GM12878 (cell line): ENCODE measurements around the gene RGS14. TPM values are rescaled to one million over a fixed set of nuclear protein-coding genes. Genes with fewer than 3 reads are reported as not detected.

Source experiments
- ATAC-seq: fragments of 200-7000 bp; cut with Tn5 transposase; 3 replicates; pipeline ENCODE4 v1.9.1; 2020; ENCODE audit warnings: mild to moderate bottlenecking, moderate library complexity
- BruUV-seq: library from RNA; stranded (reverse); fragments of 400-500 nt; replicated peaks from 2 replicates; lab custom pipeline; 2021; lab: Mats Ljungman, UMichigan
- CTCF ChIA-PET: fragments of 300-600 bp; sonication (Branson Sonifier 250); formaldehyde crosslinking; extraction: SDS; loops from one replicate; lab custom pipeline; 2021; ENCODE audit warnings: inconsistent platforms; lab: Yijun Ruan, JAX
- POLR2A ChIA-PET: fragments of 350-600 bp; formaldehyde crosslinking; extraction: SDS; loops from one replicate; lab custom pipeline; 2021; ENCODE audit warnings: inconsistent platforms; lab: Charles Lee
- RAD21 ChIA-PET: fragments of 300-600 bp; sonication (Branson Sonifier 250); formaldehyde crosslinking; loops from one replicate; lab custom pipeline; 2023; ENCODE audit warnings: antibody characterized with exemption; ENCODE audit not compliant: unreplicated experiment; lab: Charles Lee
- SMC1A ChIA-PET: fragments of 300-600 bp; sonication (Branson Sonifier 250); formaldehyde crosslinking; loops from one replicate; lab custom pipeline; 2023; ENCODE audit not compliant: unreplicated experiment, uncharacterized antibody; lab: Charles Lee
- DNase-seq: peaks from one replicate; pipeline ENCODE4 v3.0.0-alpha.2; 2011; ENCODE audit warnings: low read depth, low spot score
- FAIRE-seq: peaks from 3 replicates; lab custom pipeline; 2011; peaks lifted over from hg19 to GRCh38; lab: Jason Lieb, UNC
- H2AFZ ChIP-seq: 2 replicates; pipeline ENCODE4 v1.6.0; 2011; ENCODE audit warnings: low read depth, low read length, control low read depth; ENCODE audit not compliant: control insufficient read depth
- H3K27ac ChIP-seq: 2 replicates; pipeline ENCODE4 v1.5.1; 2011; ENCODE audit warnings: control low read depth; ENCODE audit not compliant: control insufficient read depth, insufficient read depth
- H3K27me3 ChIP-seq, 2 experiments: replicated peaks in 1 of 2; 2 replicates each; pipeline versions ENCODE4 v1.6.0 to v1.6.1; 2011; ENCODE audit warnings: low read length in 1 of 2; ENCODE audit not compliant: control insufficient read depth in 2 of 2, insufficient read depth in 2 of 2
- H3K36me3 ChIP-seq, 2 experiments: 2 replicates each; pipeline ENCODE4 v1.5.1; 2011; ENCODE audit warnings: low read length in 1 of 2; ENCODE audit not compliant: control insufficient read depth in 2 of 2, insufficient read depth in 2 of 2
- H3K4me1 ChIP-seq: 2 replicates; pipeline ENCODE4 v1.6.1; 2011; ENCODE audit warnings: mild to moderate bottlenecking, low read length, moderate library complexity, mixed read lengths; ENCODE audit not compliant: control insufficient read depth, insufficient read depth
- H3K4me2 ChIP-seq: 2 replicates; pipeline ENCODE4 v1.6.0; 2011; ENCODE audit warnings: control low read depth; ENCODE audit not compliant: control insufficient read depth, insufficient read depth
- H3K4me3 ChIP-seq: fragments of 200-600 bp; sonication (generic); 2 replicates; pipeline ENCODE4 v1.5.1; 2016
- H3K79me2 ChIP-seq: 2 replicates; pipeline ENCODE4 v1.6.0; 2011; ENCODE audit warnings: low read length; ENCODE audit not compliant: control insufficient read depth, insufficient read depth
- H3K9ac ChIP-seq: 2 replicates; pipeline ENCODE4 v1.8.0; 2011; ENCODE audit warnings: low read length, control low read depth, mixed read lengths; ENCODE audit not compliant: control insufficient read depth, insufficient read depth
- H3K9me3 ChIP-seq: replicated peaks from 3 replicates; pipeline ENCODE4 v1.5.1; 2011; ENCODE audit warnings: mild to moderate bottlenecking, low read length; ENCODE audit not compliant: control insufficient read depth, insufficient read depth
- H4K20me1 ChIP-seq: 2 replicates; pipeline ENCODE4 v1.6.0; 2011; ENCODE audit not compliant: control insufficient read depth, insufficient read depth
- BHLHE40 ChIP-seq, 2 experiments: fragments of 450-650 bp in 1 of 2; IDR thresholded peaks; 2 replicates each; pipeline ENCODE4 v1.6.1; 2011 to 2017; ENCODE audit warnings: low read depth in 2 of 2, borderline replicate concordance in 1 of 2, improper control_type of control experiment in 1 of 2, low read length in 1 of 2, mild to moderate bottlenecking in 1 of 2
- CHD4 ChIP-seq: fragments of 200-600 bp; sonication (generic); IDR thresholded peaks from 2 replicates; pipeline ENCODE4 v1.6.1; 2016; ENCODE audit warnings: mild to moderate bottlenecking
- CTCF ChIP-seq, 3 experiments: IDR thresholded peaks in 2 of 3; conservative IDR thresholded peaks in 1 of 3; 2 replicates each; pipeline ENCODE4 v1.5.1; 2011; ENCODE audit warnings: low read depth in 3 of 3, low read length in 3 of 3, mild to moderate bottlenecking in 3 of 3, control low read depth in 2 of 3, moderate library complexity in 2 of 3, inconsistent platforms in 1 of 3, mixed read lengths in 1 of 3; ENCODE audit not compliant: control insufficient read depth in 2 of 3, insufficient read depth in 1 of 3; ENCODE audit errors: extremely low read depth in 1 of 3
- ESRRA ChIP-seq: IDR thresholded peaks from 2 replicates; pipeline ENCODE4 v1.6.1; 2012; ENCODE audit warnings: mild to moderate bottlenecking, low read length, improper control_type of control experiment
- HDGF ChIP-seq: fragments of 450-650 bp; IDR thresholded peaks from 2 replicates; pipeline ENCODE4 v1.6.1; 2016; ENCODE audit warnings: antibody characterized with exemption
- KLF5 ChIP-seq: fragments of 450-650 bp; IDR thresholded peaks from 2 replicates; pipeline ENCODE4 v1.6.1; 2014; ENCODE audit warnings: mild to moderate bottlenecking; ENCODE audit not compliant: partially characterized antibody
- MXI1 ChIP-seq: fragments of 150-350 bp; IDR thresholded peaks from 2 replicates; pipeline ENCODE4 v1.6.1; 2011; ENCODE audit warnings: low read depth, mild to moderate bottlenecking, inconsistent platforms, low read length, improper control_type of control experiment
- POLR2A ChIP-seq: IDR thresholded peaks from 2 replicates; pipeline ENCODE4 v1.6.1; 2011; ENCODE audit warnings: low read depth, mild to moderate bottlenecking, low read length
- SMAD1 ChIP-seq: fragments of 450-650 bp; IDR thresholded peaks from 2 replicates; pipeline ENCODE4 v1.6.1; 2018; ENCODE audit warnings: mild to moderate bottlenecking, low read depth; ENCODE audit not compliant: partially characterized antibody
- SMC3 ChIP-seq: IDR thresholded peaks from 2 replicates; pipeline ENCODE4 v1.6.1; 2011; ENCODE audit warnings: low read length, improper control_type of control experiment, borderline replicate concordance
- TARDBP ChIP-seq: IDR thresholded peaks from 2 replicates; pipeline ENCODE4 v1.6.1; 2016; ENCODE audit warnings: borderline replicate concordance
- ZNF384 ChIP-seq: IDR thresholded peaks from 2 replicates; pipeline ENCODE4 v1.6.1; 2012; ENCODE audit warnings: low read depth, mild to moderate bottlenecking, low read length, improper control_type of control experiment, borderline replicate concordance
- WGBS: methylation state at CpG from one replicate; pipeline ENCODE4 v1.1.6; 2016; ENCODE audit warnings: low lambda C conversion rate; ENCODE audit not compliant: insufficient replicate concordance, insufficient coverage; ENCODE audit errors: missing lambda C conversion rate; 5-methylcytosine and 5-hydroxymethylcytosine counted together
- in situ Hi-C: fragments of 300-500 bp; cut with MboI; formaldehyde crosslinking; loops from 9 replicates; pipeline ENCODE4 v1.14.3; 2018; ENCODE audit warnings: mixed read lengths
- intact Hi-C: fragments of 100-400 bp; cut with micrococcal nuclease; formaldehyde crosslinking; loops from one replicate; pipeline ENCODE4 v1.14.2; 2022; ENCODE audit not compliant: unreplicated experiment
- polyA plus RNA-seq, 11 experiments: library from polyadenylated mRNA; depleted of rRNA in 4 of 11; unstranded in 6 of 11; stranded (reverse) in 5 of 11; fragments of >200 nt; fragmentation: Nextera tagmentation in 4 of 11; fragmentation: Illumina TruSeq in 1 of 11; extraction: Ambion mirVana in 4 of 11; extraction: Trizol in 1 of 11; gene quantifications; 1 replicate in 1 of 11; 2 replicates in 10 of 11; pipeline versions ENCODE4 v1.2.1 to v1.2.3, GENCODE V29; 2011 to 2016; ENCODE audit warnings: inconsistent platforms in 2 of 11, missing spikeins in 2 of 11, low read depth in 1 of 11
- total RNA-seq, 4 experiments: library from RNA; depleted of rRNA in 3 of 4; stranded (reverse); fragments of >200 nt in 3 of 4; fragmentation: Illumina TruSeq in 1 of 4; extraction: Trizol in 1 of 4; gene quantifications; 2 replicates each; pipeline versions ENCODE4 v1.2.1 to v1.2.3, GENCODE V29; 2013 to 2021
- TF ChIP-seq, protein P1 (sequence below): fragments of 450-650 bp; IDR thresholded peaks from 2 replicates; pipeline ENCODE4 v1.6.1; 2018; ENCODE audit warnings: borderline replicate concordance, mild to moderate bottlenecking; ENCODE audit not compliant: partially characterized antibody

The RGS14 gene
- total and polyA plus RNA-seq, 10 of the 15 experiments (the other 5 are each of a cell fraction or from before 2014, with no cell fraction given) = 0.19 to 88.7 (median 54.8) TPM

- Histone ChIP-seq H3K36me3 (no peaks in the 10 kb centered on the region), H3K4me2 (no peak overlapping the region), H3K9me3 (no peaks in the 10 kb centered on the region), H3K9ac (no peak overlapping the region), H3K4me3 (no peak overlapping the region), H3K27me3 (no peaks in the 10 kb centered on the region), H4K20me1 (no peaks in the 10 kb centered on the region), H3K27ac (no peak overlapping the region), H2AFZ (no peak overlapping the region), H3K79me2 (no peaks in the 10 kb centered on the region), H3K4me1 (peaks cover 26% of the 10 kb centered on the region)
- RAD21 ChIA-PET = no interaction called here
- no TSS peak for BruUV-seq
- SMC1A ChIA-PET = no interaction called here
- intact Hi-C loops (no loop called here), in situ Hi-C loops (loop anchor here (25.0 kb wide), 1 partner anchor 1348 kb away; no protein-coding TSS in a partner anchor)
- DNase-seq (no peak), FAIRE-seq (no peak), ATAC-seq (no peak)
- POLR2A ChIA-PET = interaction anchor here (1.4 kb wide), 1 partner anchor 26 kb away, joined by 3 read pairs; no protein-coding TSS in a partner anchor
- CTCF ChIA-PET = interaction anchor here (1.0 to 1.9 kb wide), 2 partner anchors 8 to 92 kb away, joined by 3 to 6 read pairs; no protein-coding TSS in a partner anchor
- 38% methylated on average over 11 of the region's 11 CpGs for WGBS
- TF ChIP-seq CTCF (IDR thresholded peaks at IDR 0.05 in 2 of 3, conservative IDR thresholded peaks at IDR 0.05 in 1 of 3; ENCODE audit: control insufficient read depth in 2 of 3, extremely low read depth in 1 of 3, insufficient read depth in 1 of 3, low read depth in 3 of 3, low read length in 3 of 3) (no peak), ZNF384 (no peak), TARDBP (no peak), BHLHE40 (IDR thresholded peaks at IDR 0.05; ENCODE audit: borderline replicate concordance in 1 of 2, low read depth in 2 of 2, low read length in 1 of 2) (no peak), CHD4 (no peak), ESRRA (no peak), SMAD1 (no peak), POLR2A (no peak), MXI1 (no peak), KLF5 (no peak), HDGF (no peak), SMC3 (no peak)
- TF ChIP-seq, protein P1, sequence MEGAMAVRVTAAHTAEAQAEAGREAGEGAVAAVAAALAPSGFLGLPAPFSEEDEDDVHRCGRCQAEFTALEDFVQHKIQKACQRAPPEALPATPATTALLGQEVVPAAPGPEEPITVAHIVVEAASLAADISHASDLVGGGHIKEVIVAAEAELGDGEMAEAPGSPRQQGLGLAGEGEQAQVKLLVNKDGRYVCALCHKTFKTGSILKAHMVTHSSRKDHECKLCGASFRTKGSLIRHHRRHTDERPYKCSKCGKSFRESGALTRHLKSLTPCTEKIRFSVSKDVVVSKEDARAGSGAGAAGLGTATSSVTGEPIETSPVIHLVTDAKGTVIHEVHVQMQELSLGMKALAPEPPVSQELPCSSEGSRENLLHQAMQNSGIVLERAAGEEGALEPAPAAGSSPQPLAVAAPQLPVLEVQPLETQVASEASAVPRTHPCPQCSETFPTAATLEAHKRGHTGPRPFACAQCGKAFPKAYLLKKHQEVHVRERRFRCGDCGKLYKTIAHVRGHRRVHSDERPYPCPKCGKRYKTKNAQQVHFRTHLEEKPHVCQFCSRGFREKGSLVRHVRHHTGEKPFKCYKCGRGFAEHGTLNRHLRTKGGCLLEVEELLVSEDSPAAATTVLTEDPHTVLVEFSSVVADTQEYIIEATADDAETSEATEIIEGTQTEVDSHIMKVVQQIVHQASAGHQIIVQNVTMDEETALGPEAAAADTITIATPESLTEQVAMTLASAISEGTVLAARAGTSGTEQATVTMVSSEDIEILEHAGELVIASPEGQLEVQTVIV = no peak
Observed at GRCh38 chr5:177385720-177386119, 28.0 kb downstream of the RGS14 start.
